Stimulated activated CD8-positive, alpha-beta memory T cell treated with anti-CD3 and anti-CD28 coated beads, Interleukin-15, amount 100 ng/mL, for 48 hours (primary cell): ENCODE measurements around the gene DST.
"Not testable (repeated sequence)": the region's sequence is repeated elsewhere in the genome, so short reads cannot be mapped to it uniquely, and the experiment has no call there.

ENCODE experiments used
- DNase-seq, 2 donors: peaks; one replicate each; pipeline ENCODE4 v3.0.0-alpha.2; 2020; ENCODE audit warnings: low read depth in 2 of 2

DST gene

DNA sequence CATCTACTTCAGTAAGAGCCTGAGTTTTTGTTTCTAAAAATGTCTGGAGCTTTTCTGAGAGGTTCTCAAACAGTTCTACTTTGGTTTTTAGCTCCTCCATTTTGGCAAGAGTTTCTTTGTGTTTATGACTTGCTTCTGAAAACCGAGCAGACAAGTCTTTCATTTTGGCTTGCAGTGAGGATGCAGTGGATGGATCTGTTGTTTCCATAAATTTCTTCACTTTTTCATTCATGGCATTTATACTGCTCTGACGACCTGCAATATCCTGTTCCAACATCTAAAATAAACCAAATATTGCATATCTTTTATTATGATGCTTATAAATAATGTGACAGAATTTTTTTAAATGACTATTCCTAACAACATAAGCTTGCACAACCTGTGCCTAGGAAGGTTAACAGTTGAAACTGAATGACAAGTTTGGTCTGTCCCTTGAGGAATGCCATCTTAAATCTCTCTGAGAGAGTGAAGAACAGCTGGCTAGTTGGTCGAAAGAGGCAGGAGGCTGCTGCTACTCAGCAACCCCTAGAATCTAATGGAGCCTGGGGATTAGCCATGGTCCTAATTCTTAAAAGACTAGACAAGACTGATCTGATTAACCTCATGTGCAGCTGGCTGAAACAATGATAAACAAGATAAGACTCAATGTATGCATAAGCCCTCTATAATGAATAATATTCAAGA lies 69.8 kb downstream of the DST start:
- no peak for DNase-seq

DNA sequence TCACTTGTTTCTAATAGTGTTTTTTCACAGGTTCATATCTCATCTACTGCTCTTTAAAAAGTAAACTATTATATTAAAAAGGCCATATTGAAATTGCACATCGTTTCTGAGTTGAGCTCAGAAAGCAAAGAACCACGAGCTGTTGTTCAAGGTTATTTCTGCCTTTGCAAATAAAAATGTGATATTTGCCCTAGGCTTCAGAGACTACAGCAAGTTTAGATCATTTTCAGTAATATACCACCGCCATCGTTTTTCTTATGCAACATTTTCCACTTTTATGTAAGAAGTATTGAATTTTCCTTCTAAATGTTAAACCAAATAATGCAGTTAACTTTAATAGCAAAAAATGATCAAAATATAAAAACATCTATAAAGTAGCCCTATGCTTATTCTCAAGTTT lies 71.1 kb downstream of the DST start:
- no peak for DNase-seq

DNA sequence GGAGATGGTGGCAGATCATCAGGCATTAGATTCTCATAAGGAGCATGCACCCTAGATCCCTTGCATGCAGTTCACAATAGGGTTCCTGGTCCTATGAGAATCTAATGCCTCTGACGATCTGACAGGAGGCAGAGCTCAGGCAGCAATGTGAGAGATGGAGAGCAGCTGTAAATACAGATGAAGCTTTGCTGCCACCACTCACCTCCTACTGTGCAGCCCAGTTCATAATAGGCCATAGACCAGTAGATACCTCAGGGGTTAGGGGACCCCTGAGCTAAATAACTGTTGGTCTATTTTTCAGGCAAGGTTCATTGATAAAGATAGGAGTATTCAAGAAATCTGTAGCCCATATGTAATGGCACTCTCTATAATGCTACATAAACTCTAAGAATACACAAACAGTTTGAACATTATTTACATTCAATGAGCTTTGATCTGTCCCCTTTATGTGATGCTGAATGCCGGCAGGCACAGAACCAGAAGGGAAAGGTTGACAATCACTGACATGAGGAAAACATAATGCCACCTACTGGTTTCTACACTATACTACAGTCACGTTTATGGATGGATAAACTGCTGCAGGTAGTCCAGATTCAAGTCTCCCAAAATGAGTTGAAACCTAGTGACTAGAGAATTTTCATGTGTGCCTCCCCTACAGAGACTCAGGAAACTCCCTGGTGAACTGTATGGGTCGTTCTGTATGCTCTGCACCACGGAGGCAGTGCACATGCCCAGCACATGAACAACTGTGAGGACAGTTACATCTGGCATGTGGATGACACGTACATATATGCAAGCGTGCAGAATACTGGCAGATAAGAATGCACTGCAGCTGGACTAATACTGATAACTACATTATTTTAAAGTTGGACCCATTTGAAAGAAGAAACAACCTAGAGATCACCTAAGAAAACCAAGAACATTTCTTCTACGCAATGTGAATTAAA lies 72.0 kb downstream of the DST start:
- no peak for DNase-seq

DNA sequence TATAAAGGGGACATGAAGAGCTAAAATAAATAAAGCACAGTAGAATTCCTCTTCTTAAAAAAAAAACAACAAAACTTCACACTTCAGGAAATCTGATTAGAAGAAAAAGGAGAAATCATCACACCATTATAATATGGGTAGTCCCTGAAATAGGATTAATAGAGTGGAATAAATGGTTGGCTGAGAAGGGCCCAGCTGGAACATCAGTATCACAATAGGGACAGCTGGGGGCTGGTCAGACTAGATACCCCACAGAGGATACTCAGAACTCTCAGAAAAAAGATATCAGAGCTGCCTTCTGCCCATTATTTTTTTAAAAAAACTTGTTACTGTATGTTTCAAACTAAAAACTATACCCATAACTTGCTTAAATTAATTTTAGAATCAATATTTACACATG lies 75.2 kb downstream of the DST start:
- DNase-seq = no peak

DNA sequence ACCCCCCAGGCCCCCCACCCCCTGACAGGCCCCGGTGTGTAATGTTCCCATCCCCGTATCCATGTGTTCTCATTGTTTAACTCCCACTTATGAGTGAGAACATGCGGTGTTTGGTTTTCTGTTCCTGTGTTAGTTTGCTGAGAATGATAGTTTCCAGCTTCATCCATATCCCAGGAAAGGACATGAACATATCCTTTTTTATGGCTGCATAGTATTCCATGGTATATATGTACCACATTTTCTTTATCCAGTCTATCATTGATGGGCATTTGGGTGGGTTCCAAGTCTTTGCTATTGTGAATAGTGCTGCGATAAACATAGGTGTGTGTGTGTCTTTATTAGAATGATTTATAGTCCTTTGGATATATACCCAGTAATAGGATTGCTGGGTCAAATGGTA lies 80.0 kb downstream of the DST start:
- not testable (repeated sequence) for DNase-seq

DNA sequence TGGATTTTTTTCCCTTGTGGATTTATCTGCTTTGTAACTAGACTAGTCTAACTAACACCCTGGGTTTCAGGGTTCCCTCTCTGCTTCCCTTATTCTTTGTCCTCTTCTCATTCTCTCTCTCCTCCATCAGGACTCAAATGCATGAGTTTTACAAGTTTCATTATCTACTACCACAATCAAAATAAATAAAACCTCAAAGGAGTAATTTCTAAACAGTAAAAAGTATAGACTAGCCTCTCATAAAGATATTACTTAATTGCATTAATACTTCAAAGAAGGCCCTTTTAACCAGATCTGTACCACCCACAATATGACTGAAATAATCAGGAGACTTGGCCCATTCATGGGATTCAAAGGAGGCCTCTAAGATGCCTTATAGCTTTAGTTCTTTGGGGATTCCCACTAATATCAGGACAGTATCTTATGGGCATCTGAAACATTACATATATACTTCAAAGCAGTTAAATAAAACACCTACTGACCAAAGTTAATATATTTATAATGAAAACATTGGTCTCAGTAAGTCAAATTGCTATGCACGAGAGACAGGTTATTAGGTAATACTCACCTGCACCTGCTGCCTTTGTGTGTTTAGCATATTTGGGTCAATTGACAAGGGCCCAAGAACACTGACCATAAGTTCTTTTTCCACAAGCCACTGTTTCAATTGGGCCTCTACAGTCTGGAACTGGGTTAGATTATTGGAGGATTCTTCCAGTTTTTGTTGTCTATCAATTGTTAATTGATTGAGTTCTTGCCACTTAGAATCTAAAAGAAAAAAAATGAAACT lies 85.7 kb downstream of the DST start:
- DNase-seq = no peak

DNA sequence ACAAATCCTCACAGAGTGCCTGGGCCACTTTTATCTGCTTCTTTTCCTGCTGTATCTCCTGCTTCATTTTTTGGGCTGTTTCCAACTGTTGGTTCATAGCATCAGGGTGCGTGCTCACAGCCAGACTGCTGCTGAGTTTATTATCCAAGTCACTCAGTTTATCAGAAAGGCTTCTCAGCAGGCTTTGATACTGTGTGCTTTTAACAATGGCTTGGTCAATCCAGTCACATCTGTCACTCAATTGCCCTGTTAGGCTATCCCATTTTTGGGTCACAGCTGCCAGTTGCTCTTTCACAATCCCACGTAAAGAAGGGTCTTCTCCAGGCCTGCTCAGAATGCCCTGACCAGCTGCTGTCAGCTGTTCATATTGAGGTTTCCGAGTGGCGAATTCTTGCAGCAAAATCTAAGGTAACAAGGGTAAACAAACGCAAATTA lies 87.2 kb downstream of the DST start:
- no peak for DNase-seq

DNA sequence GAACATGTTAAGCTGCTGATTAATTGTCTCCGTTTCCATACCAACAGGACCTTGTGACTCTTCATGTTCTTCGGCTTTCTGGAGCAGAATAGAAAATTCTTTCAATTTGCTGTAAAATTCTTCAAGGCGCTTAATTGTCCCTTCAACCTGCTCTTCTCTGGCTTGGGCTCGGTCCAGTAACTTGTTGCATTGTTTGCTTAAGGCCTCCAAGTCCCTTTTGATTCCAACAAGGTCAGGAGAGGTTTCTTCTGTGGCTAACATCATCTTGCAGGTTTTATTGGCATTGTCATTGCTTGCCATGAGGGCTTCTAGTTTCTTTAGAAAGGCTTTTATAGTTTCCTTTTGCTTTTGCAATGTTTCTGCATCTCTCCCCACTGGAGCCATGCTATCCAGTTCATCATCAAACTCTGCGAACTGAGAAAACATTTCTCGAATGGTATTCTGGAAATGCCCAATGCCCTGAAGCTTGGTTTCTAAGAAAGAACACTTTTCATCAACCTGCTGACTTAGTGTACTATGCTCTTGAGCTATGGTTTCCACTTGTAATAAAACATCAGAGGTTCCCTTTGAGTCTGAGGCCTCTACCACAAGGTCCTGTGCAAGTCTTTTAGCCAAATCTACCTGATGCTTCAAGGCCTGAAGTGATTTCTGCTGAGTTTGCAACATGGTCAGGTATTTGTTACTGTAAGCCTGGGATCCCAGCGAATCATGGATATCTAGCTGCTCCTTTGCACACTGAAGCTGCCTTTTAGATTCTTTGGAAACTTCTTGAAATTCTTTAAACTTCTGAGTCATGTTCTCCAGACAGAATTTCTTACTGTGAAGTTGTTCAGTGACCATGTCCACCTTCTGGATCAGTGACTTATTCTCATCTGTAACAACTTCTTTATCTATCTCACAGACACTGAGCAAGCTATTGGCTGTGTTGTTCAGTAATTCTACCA lies 90.2 kb downstream of the DST start:
- no peak for DNase-seq

DNA sequence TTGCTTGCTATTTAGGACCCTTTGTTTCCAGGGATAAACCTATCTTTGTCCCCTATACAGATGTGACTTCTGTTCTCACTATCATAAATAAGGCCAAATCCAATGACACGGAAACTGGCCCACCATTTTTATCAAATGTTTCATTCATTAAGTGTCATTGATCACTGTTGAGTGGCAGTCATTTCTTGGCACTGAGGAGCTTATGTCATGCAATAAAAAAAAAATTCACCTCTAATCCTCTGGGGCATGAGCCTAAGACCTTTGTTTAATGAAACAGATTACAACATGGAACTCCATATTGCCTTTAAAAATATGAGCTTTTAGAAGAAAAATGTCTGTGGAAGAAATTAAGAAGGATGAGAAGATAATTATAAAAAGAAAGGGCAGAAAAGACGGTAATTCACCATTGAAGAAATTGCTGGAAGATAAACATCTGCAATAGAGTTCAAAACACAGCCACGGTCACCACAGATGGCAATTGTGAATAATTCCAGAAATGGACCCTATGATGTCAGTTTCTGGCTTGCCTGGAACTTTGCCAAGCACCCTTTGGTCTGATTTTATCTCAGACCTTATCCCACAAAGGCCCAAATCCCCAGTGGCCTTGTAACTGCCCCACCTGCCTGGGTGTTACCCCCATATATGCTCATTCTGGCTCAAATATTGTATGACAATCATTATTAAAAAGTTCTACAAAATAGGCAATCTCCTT lies 91.1 kb downstream of the DST start:
- no peak for DNase-seq

DNA sequence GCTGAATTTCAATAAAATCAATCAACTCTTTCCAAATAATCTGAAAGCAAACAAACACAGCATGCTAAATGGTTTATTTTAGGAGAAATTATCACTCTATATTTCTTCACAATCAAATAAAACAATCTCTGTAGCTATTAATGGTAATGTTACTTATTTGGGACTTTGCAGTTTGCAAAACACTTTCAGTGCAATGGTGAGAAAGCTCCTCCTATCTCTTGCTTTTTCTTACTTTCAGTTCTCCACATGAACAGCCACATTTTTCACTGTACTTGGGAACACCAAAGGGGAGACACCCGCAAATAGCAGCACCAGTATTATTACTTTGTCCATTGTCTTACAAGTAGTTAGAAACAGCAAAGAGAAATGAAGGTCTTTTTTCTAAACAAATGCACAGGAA lies 92.4 kb downstream of the DST start:
- no peak for DNase-seq

GRCh38 chr6:56549014-56549413 lies 93.7 kb downstream of the DST start:
- DNase-seq = no peak

- no peak for DNase-seq
These were observed 95.0 kb downstream of the DST start for GRCh38 chr6:56547687-56548086.

- DNase-seq = peak; percentile 60 to 69
These were observed 100.0 kb downstream of the DST start for GRCh38 chr6:56542364-56543331.

GRCh38 chr6:56541741-56542360 lies 100.8 kb downstream of the DST start:
- DNase-seq = no peak

DNA sequence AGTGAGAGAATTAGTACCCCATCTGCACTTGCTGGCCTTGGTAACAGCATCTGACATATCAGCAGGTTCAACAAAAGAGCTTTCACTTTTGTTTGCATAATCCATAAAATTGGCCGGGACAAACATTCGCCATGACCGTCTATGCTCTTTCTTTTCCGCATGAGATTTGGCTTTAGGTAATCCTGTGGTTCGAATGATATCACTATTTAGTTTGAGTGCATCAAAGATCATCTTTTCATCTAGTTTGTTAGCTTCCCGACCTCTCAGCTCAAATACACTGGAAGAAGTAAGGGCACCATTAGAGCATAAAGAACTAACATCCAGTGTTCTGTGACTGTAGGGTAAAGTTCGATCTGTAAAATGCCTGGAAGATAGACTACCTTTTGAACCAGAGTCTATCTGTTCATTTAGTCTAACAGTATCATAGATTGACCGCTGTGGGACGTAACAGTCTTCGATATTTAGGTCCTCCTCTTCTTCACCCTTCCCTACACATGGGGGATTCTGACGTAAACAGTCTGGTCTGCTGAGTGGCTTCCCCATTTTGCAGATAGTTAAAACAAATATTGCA lies 101.6 kb downstream of the DST start:
- DNase-seq = no peak

DNA sequence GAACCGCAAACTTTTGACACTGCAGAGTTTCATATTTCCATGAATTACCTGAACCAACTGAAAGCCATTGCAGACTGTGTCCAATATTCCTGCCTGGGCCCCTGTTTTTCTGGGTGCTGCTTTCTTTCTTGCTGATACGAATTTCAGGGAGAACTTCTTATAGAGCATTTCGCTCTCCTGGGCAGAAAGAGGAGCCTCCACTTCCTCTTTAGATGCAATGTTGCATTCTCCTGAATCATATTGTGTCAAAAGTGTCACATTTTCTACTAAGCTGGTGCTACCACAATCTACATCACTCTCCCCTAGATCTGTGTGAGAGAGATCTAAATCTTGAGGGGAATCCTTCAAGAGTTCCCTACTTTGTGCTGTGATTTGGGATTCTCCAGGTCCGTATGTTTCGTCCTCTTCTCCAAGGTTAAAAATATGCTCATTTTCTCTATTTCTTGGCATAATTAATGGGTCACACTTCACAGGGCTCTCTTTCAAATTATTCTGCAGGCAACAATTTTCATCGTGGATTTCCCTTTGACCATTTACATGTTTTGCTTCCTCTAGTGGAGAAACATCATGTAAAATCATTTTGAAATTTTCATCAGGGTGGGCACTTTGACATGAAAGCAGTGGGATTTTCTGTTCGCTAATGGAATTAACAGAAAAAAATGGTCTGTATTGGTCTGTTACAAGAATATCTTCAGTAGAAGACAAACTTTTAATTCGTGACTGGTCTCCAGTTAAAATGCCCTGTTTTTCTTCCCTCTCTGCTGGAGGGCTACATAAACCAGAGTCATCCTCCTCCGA lies 102.3 kb downstream of the DST start:
- no peak for DNase-seq

DNA sequence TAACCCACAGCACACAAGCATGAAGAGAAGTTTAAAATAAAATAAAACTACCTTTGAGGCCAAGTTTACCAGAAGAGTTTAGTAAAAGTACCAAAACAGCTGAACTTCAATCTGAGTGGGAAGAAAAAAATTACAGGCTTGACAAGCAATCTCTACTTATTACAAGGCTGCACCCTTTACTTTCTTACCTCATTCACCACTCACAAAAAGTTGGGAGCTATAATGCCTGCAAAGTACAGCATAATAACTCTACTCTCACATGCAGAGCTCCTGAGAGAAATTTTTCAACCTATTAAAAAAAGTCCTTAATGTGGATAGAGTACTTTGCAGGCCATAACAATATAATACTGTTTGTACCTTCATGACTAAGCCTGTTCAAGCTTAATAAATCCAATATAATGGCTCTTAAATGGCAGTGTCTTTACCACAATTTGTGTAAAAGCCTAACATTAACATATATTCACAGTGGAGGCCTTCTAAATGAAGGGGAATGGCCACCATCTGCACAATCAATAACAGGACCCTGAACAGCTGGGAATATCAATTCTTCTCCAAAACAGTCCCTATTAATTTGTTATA lies 103.1 kb downstream of the DST start:
- DNase-seq = no peak
